Activated naive CD8-positive, alpha-beta T cell treated with anti-CD3 and anti-CD28 coated beads, Interleukin-2, amount 10 ng/mL, durations not matched to agents 7 days and 5 days (primary cell): Measurements from ENCODE around the gene ABI2. TPM values are rescaled to one million over a fixed set of nuclear protein-coding genes. Genes with fewer than 3 reads are reported as not detected.
"Not testable (repeated sequence)": the region's sequence is repeated elsewhere in the genome, so short reads cannot be mapped to it uniquely, and the experiment has no call there.

Source experiments
- ATAC-seq: fragments of 150-1000 bp; cut with Tn5 transposase; one replicate; pipeline ENCODE4 v1.10.0; 2021; ENCODE audit warnings: low read depth, moderate library complexity
- POLR2A ChIA-PET: fragments of 350-600 bp; sonication (Branson Sonifier 250); formaldehyde crosslinking; loops from one replicate; lab custom pipeline; 2021; ENCODE audit warnings: antibody characterized with exemption; lab: Charles Lee
- DNase-seq: peaks from one replicate; pipeline ENCODE4 v3.0.0; 2021
- H3K27ac Mint-ChIP-seq: one replicate; pipeline ENCODE4 v1.8.0; 2022; ENCODE audit warnings: mild to moderate bottlenecking, mixed read lengths
- H3K27me3 Mint-ChIP-seq: one replicate; pipeline ENCODE4 v1.8.0; 2022; ENCODE audit warnings: mild to moderate bottlenecking, moderate library complexity, mixed read lengths
- H3K36me3 Mint-ChIP-seq: one replicate; pipeline ENCODE4 v1.8.0; 2021; ENCODE audit warnings: mild to moderate bottlenecking, mixed read lengths
- H3K4me1 Mint-ChIP-seq: one replicate; pipeline ENCODE4 v1.8.0; 2021; ENCODE audit warnings: mixed read lengths
- H3K4me3 Mint-ChIP-seq: one replicate; pipeline ENCODE4 v1.8.0; 2022; ENCODE audit warnings: mild to moderate bottlenecking, moderate library complexity, mixed read lengths
- H3K9me3 Mint-ChIP-seq: one replicate; pipeline ENCODE4 v1.8.0; 2021; ENCODE audit warnings: mixed read lengths
- total RNA-seq, 2 experiments: library from RNA; stranded (reverse); gene quantifications; one replicate each; pipeline ENCODE4 v1.2.3, GENCODE V29; 2021

The ABI2 gene
- total RNA-seq, 2 experiments from 2014 or later: 39.9 to 44.6 TPM

- DNase-seq (no peak), ATAC-seq (no peak)
- POLR2A ChIA-PET: no interaction called here
- Mint-ChIP-seq H3K4me3 (no peak overlapping the region), H3K36me3 (peaks cover 13% of the 10 kb centered on the region), H3K27me3 (no peaks in the 10 kb centered on the region), H3K9me3 (peaks cover 2% of the 10 kb centered on the region), H3K27ac (no peak overlapping the region), H3K4me1 (peaks cover 2% of the 10 kb centered on the region)
Observed at GRCh38 chr2:203366639-203367466, 38.7 kb downstream of the ABI2 start.

- H3K4me1 Mint-ChIP-seq, H3K4me3 Mint-ChIP-seq, DNase-seq, H3K9me3 Mint-ChIP-seq, H3K27ac Mint-ChIP-seq, ATAC-seq, POLR2A ChIA-PET, H3K27me3 Mint-ChIP-seq: not testable (repeated sequence)
- peaks cover 14% of the 10 kb centered on the region for H3K36me3 Mint-ChIP-seq
Observed at GRCh38 chr2:203372706-203373105, 44.5 kb downstream of the ABI2 start.

GRCh38 chr2:203376173-203376572 is 48.0 kb downstream of the ABI2 start:
- Mint-ChIP-seq H3K4me3 (no peak overlapping the region), H3K27me3 (no peaks in the 10 kb centered on the region), H3K9me3 (no peaks in the 10 kb centered on the region), H3K36me3 (peaks cover 5% of the 10 kb centered on the region), H3K4me1 (peaks cover 3% of the 10 kb centered on the region), H3K27ac (no peak overlapping the region)
- ATAC-seq (no peak), DNase-seq (no peak)
- POLR2A ChIA-PET: no interaction called here

GRCh38 chr2:203379156-203379555 is 51.0 kb downstream of the ABI2 start:
- Mint-ChIP-seq H3K4me1 (peaks cover 3% of the 10 kb centered on the region), H3K9me3 (no peaks in the 10 kb centered on the region), H3K27ac (no peak overlapping the region), H3K4me3 (no peak overlapping the region), H3K36me3 (peaks cover 5% of the 10 kb centered on the region), H3K27me3 (no peaks in the 10 kb centered on the region)
- POLR2A ChIA-PET: no interaction called here
- ATAC-seq (no peak), DNase-seq (no peak)

- Mint-ChIP-seq H3K9me3 (no peaks in the 10 kb centered on the region), H3K36me3 (peaks cover 3% of the 10 kb centered on the region), H3K27ac (no peak overlapping the region), H3K4me3 (no peak overlapping the region), H3K4me1 (peaks cover 1% of the 10 kb centered on the region), H3K27me3 (no peaks in the 10 kb centered on the region)
- ATAC-seq (no peak), DNase-seq (no peak)
- POLR2A ChIA-PET: no interaction called here
Observed at GRCh38 chr2:203383038-203383437, 54.8 kb downstream of the ABI2 start.

- H3K27me3 Mint-ChIP-seq, POLR2A ChIA-PET, ATAC-seq, H3K9me3 Mint-ChIP-seq, H3K36me3 Mint-ChIP-seq, H3K4me3 Mint-ChIP-seq, H3K4me1 Mint-ChIP-seq, DNase-seq, H3K27ac Mint-ChIP-seq: not testable (repeated sequence)
Observed at GRCh38 chr2:203388153-203388552, 60.0 kb downstream of the ABI2 start.

- no peak overlapping the region for H3K27ac Mint-ChIP-seq
- no peaks in the 10 kb centered on the region for H3K27me3 Mint-ChIP-seq
- ATAC-seq (no peak), DNase-seq (no peak)
- POLR2A ChIA-PET: no interaction called here
- no peak overlapping the region for H3K4me3 Mint-ChIP-seq
- H3K36me3 Mint-ChIP-seq: peaks cover 36% of the 10 kb centered on the region
- H3K9me3 Mint-ChIP-seq: peaks cover 3% of the 10 kb centered on the region
- H3K4me1 Mint-ChIP-seq: peaks cover 4% of the 10 kb centered on the region
Observed at GRCh38 chr2:203394519-203395227, 66.5 kb downstream of the ABI2 start.

- Mint-ChIP-seq H3K27me3 (no peaks in the 10 kb centered on the region), H3K9me3 (peaks cover 3% of the 10 kb centered on the region), H3K4me1 (peaks cover 4% of the 10 kb centered on the region), H3K27ac (no peak overlapping the region), H3K4me3 (no peak overlapping the region), H3K36me3 (peaks cover 33% of the 10 kb centered on the region)
- POLR2A ChIA-PET: interaction anchor here (0.6 kb wide), 1 partner anchor 51 kb away, joined by 3 read pairs; no protein-coding TSS in a partner anchor
- ATAC-seq: no peak
- no peak for DNase-seq
Observed at GRCh38 chr2:203395858-203396257, 67.7 kb downstream of the ABI2 start.

GRCh38 chr2:203396667-203397066 is 68.5 kb downstream of the ABI2 start:
- Mint-ChIP-seq H3K27ac (no peak overlapping the region), H3K9me3 (peaks cover 3% of the 10 kb centered on the region), H3K27me3 (no peaks in the 10 kb centered on the region), H3K4me3 (no peak overlapping the region), H3K4me1 (peaks cover 4% of the 10 kb centered on the region), H3K36me3 (peaks cover 35% of the 10 kb centered on the region)
- ATAC-seq (no peak), DNase-seq (no peak)
- POLR2A ChIA-PET: no interaction called here

- H3K9me3 Mint-ChIP-seq: peaks cover 3% of the 10 kb centered on the region
- H3K4me3 Mint-ChIP-seq: no peak overlapping the region
- ATAC-seq (no peak), DNase-seq (no peak)
- no peaks in the 10 kb centered on the region for H3K27me3 Mint-ChIP-seq
- no peaks in the 10 kb centered on the region for H3K4me1 Mint-ChIP-seq
- peaks cover 31% of the 10 kb centered on the region for H3K36me3 Mint-ChIP-seq
- H3K27ac Mint-ChIP-seq: no peak overlapping the region
- POLR2A ChIA-PET: no interaction called here
Observed at GRCh38 chr2:203399031-203399430, 70.8 kb downstream of the ABI2 start.

GRCh38 chr2:203400805-203401585 is 72.8 kb downstream of the ABI2 start:
- Mint-ChIP-seq H3K27me3 (no peaks in the 10 kb centered on the region), H3K9me3 (peaks cover 3% of the 10 kb centered on the region), H3K4me1 (no peaks in the 10 kb centered on the region), H3K27ac (no peak overlapping the region), H3K4me3 (no peak overlapping the region), H3K36me3 (peaks cover 22% of the 10 kb centered on the region)
- DNase-seq (no peak), ATAC-seq (no peak)
- POLR2A ChIA-PET: no interaction called here

- ATAC-seq (no peak), DNase-seq (no peak)
- Mint-ChIP-seq H3K36me3 (peaks cover 16% of the 10 kb centered on the region), H3K4me1 (no peaks in the 10 kb centered on the region), H3K27me3 (no peaks in the 10 kb centered on the region), H3K27ac (no peak overlapping the region), H3K4me3 (no peak overlapping the region), H3K9me3 (no peaks in the 10 kb centered on the region)
- POLR2A ChIA-PET: no interaction called here
Observed at GRCh38 chr2:203404996-203405395, 76.8 kb downstream of the ABI2 start.

- no peaks in the 10 kb centered on the region for H3K27me3 Mint-ChIP-seq
- H3K4me3 Mint-ChIP-seq: no peak overlapping the region
- H3K4me1 Mint-ChIP-seq: no peaks in the 10 kb centered on the region
- H3K27ac Mint-ChIP-seq: no peak overlapping the region
- POLR2A ChIA-PET: no interaction called here
- DNase-seq (no peak), ATAC-seq (no peak)
- peaks cover 13% of the 10 kb centered on the region for H3K36me3 Mint-ChIP-seq
- H3K9me3 Mint-ChIP-seq: no peaks in the 10 kb centered on the region
Observed at GRCh38 chr2:203407496-203407895, 79.3 kb downstream of the ABI2 start.
